ENCODE measurements around the gene LIPF.

- TF ChIP-seq POLR2A (IDR thresholded peaks at IDR 0.05; ENCODE audit: low read depth, low read length) (no peak), PAX5 (IDR thresholded peaks at IDR 0.05; ENCODE audit: insufficient read depth, low read length, severe bottlenecking) (no peak)
Measured at GRCh38 chr10:88702848-88703597, 38.8 kb downstream of the LIPF start.

All from GM12891 (cell line).